NCI-H460 (cell line): ENCODE measurements around the gene THYN1. TPM values are rescaled to one million over a fixed set of nuclear protein-coding genes. Genes with fewer than 3 reads are reported as not detected.
A peak's percentile ranks its signal among the peaks of the same experiment; 100 is the strongest.
"Not testable (repeated sequence)": the region's sequence is repeated elsewhere in the genome, so short reads cannot be mapped to it uniquely, and the experiment has no call there.

Experiments used
- DNase-seq: peaks from one replicate; pipeline ENCODE4 v3.0.0-alpha.2; 2016; ENCODE audit warnings: low read depth; ENCODE audit errors: extremely low read depth
- total RNA-seq: library from RNA; depleted of rRNA; stranded (reverse); fragments of >200 nt; shearing (Covaris generic); gene quantifications from 2 replicates; pipeline ENCODE4 v1.2.3, GENCODE V29; 2014

Gene THYN1
- total RNA-seq, 1 experiment from 2014 or later = 29.1 TPM

GRCh38 chr11:134275534-134276395, 22.6 kb upstream of the THYN1 start, which contains the start of gene GLB1L3:
TSS of gene GLB1L3 (plus strand) at chr11:134276379. CDS start at chr11:134276741, 362 bp downstream.
- peak; percentile 56 for DNase-seq

- no peak for DNase-seq
These were observed 22.0 kb upstream of the THYN1 start for GRCh38 chr11:134275188-134275533.

- DNase-seq = no peak
These were observed 20.2 kb upstream of the THYN1 start for GRCh38 chr11:134273317-134273712.

GRCh38 chr11:134272381-134273316, 19.5 kb upstream of the THYN1 start:
- DNase-seq = no peak

GRCh38 chr11:134271978-134272377, 18.8 kb upstream of the THYN1 start:
- DNase-seq = no peak

GRCh38 chr11:134270250-134270714, 17.1 kb upstream of the THYN1 start:
- DNase-seq = no peak

- DNase-seq = no peak
These were observed 14.8 kb upstream of the THYN1 start for GRCh38 chr11:134267966-134268365.

- no peak for DNase-seq
These were observed 14.3 kb upstream of the THYN1 start for GRCh38 chr11:134267461-134267860.

- DNase-seq = peak; percentile 52
These were observed 13.7 kb upstream of the THYN1 start for GRCh38 chr11:134266841-134267251.

GRCh38 chr11:134266440-134266839, 13.3 kb upstream of the THYN1 start:
- DNase-seq = no peak

GRCh38 chr11:134264966-134265764, 12.0 kb upstream of the THYN1 start:
- DNase-seq = no peak

- no peak for DNase-seq
These were observed 8.7 kb upstream of the THYN1 start for GRCh38 chr11:134261626-134262488.

- DNase-seq = no peak
These were observed 7.8 kb upstream of the THYN1 start for GRCh38 chr11:134260983-134261382.

GRCh38 chr11:134260503-134260902, 7.4 kb upstream of the THYN1 start:
- no peak for DNase-seq

GRCh38 chr11:134258577-134258976, 5.4 kb upstream of the THYN1 start:
- DNase-seq = no peak

GRCh38 chr11:134257101-134257500, 3.9 kb upstream of the THYN1 start:
- no peak for DNase-seq

- not testable (repeated sequence) for DNase-seq
These were observed 2.0 kb upstream of the THYN1 start for GRCh38 chr11:134255184-134255561.

GRCh38 chr11:134254433-134255183, 1.5 kb upstream of the THYN1 start:
- no peak for DNase-seq
